ENCODE results near the gene AKAP8L. TPM values are rescaled to one million over a fixed set of nuclear protein-coding genes. Genes with fewer than 3 reads are reported as not detected.

AKAP8L gene
- total RNA-seq, 1 experiment from 2014 or later = 231 TPM

DNA sequence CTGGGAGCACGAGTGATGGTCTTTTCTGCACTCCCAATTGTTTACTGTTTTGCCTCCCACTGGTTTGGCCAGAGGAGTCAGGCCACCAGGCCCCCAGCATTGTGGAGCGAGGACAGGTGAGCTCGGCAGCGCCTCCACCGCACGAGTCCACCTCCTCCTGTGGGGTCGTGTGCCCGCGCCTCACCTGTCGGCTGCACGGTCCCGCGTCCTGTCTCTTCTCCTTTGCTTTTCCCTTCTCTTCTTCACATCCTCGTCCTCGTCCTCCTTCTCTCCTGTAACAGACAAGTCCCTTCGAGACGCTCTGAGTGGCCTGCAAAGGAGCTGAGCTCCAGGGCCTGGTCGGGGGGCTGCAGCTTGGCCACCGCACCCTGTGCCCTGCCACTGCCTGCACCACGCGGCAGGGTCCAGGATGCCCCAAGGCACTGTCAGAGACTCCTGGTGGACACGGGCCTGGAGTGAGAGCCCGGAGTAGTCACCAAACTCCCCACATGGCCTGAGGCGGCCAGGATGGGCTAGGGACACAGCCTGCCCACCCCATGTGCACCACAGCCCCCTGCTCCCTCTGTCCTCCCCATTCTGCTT is 50.6 kb downstream of the AKAP8L start (continued):
- no peak for TF ChIP-seq ZNF532 (CRISPR knock-in tag; IDR thresholded peaks at IDR 0.05; ENCODE audit: borderline replicate concordance)
- TF ChIP-seq, protein P1, sequence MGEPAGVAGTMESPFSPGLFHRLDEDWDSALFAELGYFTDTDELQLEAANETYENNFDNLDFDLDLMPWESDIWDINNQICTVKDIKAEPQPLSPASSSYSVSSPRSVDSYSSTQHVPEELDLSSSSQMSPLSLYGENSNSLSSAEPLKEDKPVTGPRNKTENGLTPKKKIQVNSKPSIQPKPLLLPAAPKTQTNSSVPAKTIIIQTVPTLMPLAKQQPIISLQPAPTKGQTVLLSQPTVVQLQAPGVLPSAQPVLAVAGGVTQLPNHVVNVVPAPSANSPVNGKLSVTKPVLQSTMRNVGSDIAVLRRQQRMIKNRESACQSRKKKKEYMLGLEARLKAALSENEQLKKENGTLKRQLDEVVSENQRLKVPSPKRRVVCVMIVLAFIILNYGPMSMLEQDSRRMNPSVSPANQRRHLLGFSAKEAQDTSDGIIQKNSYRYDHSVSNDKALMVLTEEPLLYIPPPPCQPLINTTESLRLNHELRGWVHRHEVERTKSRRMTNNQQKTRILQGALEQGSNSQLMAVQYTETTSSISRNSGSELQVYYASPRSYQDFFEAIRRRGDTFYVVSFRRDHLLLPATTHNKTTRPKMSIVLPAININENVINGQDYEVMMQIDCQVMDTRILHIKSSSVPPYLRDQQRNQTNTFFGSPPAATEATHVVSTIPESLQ (CRISPR knock-in tag; IDR thresholded peaks at IDR 0.05) = no peak
- no peak for TF ChIP-seq IRF1 (CRISPR knock-in tag; IDR thresholded peaks at IDR 0.05)
- TF ChIP-seq, protein P2, sequence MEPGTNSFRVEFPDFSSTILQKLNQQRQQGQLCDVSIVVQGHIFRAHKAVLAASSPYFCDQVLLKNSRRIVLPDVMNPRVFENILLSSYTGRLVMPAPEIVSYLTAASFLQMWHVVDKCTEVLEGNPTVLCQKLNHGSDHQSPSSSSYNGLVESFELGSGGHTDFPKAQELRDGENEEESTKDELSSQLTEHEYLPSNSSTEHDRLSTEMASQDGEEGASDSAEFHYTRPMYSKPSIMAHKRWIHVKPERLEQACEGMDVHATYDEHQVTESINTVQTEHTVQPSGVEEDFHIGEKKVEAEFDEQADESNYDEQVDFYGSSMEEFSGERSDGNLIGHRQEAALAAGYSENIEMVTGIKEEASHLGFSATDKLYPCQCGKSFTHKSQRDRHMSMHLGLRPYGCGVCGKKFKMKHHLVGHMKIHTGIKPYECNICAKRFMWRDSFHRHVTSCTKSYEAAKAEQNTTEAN (CRISPR knock-in tag; IDR thresholded peaks at IDR 0.05) = no peak
- TF ChIP-seq JAZF1 (CRISPR knock-in tag; IDR thresholded peaks at IDR 0.05) = no peak

DNA sequence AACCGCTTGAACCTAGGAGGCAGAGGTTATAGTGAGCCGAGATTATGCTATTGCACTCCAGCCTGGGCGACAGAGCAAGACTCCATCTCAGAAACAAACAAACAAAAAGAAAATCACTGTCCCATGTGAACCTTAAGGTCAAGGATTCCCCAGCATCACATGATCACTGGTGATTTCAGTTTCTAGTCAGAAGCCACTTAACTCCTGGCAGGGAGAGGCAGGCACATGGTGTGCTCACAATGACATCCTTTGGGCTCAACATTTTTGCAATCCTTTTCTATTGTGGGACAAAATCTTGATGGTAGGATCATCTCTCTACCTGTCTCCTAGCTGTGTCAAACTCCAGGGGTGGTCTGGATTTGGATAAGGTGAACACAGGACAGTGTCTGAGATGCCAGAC is 51.3 kb downstream of the AKAP8L start:
- no peaks in the 10 kb centered on the region for H3K4me1 Mint-ChIP-seq
- no peak for DNase-seq (ENCODE audit: low spot score)
- peaks cover 3% of the 10 kb centered on the region for H3K9me3 Mint-ChIP-seq
- ChIA-PET CTCF (no interaction called here), POLR2A (no interaction called here)
- peaks cover 76% of the 10 kb centered on the region for H3K36me3 Mint-ChIP-seq
- H3K27ac Mint-ChIP-seq = no peak overlapping the region
- ATAC-seq = no peak
- no peak overlapping the region for H3K4me3 Mint-ChIP-seq
- no peaks in the 10 kb centered on the region for H3K27me3 Mint-ChIP-seq (ENCODE audit: low read depth)
- no peak for TF ChIP-seq ZNF138 (CRISPR knock-in tag; conservative IDR thresholded peaks at IDR 0.05)
- TF ChIP-seq, protein P3, sequence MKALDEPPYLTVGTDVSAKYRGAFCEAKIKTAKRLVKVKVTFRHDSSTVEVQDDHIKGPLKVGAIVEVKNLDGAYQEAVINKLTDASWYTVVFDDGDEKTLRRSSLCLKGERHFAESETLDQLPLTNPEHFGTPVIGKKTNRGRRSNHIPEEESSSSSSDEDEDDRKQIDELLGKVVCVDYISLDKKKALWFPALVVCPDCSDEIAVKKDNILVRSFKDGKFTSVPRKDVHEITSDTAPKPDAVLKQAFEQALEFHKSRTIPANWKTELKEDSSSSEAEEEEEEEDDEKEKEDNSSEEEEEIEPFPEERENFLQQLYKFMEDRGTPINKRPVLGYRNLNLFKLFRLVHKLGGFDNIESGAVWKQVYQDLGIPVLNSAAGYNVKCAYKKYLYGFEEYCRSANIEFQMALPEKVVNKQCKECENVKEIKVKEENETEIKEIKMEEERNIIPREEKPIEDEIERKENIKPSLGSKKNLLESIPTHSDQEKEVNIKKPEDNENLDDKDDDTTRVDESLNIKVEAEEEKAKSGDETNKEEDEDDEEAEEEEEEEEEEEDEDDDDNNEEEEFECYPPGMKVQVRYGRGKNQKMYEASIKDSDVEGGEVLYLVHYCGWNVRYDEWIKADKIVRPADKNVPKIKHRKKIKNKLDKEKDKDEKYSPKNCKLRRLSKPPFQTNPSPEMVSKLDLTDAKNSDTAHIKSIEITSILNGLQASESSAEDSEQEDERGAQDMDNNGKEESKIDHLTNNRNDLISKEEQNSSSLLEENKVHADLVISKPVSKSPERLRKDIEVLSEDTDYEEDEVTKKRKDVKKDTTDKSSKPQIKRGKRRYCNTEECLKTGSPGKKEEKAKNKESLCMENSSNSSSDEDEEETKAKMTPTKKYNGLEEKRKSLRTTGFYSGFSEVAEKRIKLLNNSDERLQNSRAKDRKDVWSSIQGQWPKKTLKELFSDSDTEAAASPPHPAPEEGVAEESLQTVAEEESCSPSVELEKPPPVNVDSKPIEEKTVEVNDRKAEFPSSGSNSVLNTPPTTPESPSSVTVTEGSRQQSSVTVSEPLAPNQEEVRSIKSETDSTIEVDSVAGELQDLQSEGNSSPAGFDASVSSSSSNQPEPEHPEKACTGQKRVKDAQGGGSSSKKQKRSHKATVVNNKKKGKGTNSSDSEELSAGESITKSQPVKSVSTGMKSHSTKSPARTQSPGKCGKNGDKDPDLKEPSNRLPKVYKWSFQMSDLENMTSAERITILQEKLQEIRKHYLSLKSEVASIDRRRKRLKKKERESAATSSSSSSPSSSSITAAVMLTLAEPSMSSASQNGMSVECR (CRISPR knock-in tag; IDR thresholded peaks at IDR 0.05; ENCODE audit: borderline replicate concordance) = no peak
- TF ChIP-seq ZNF423 (CRISPR knock-in tag; IDR thresholded peaks at IDR 0.05) = no peak
- TF ChIP-seq E2F1 (CRISPR knock-in tag; IDR thresholded peaks at IDR 0.05) = no peak
- TF ChIP-seq USF1 (CRISPR knock-in tag; IDR thresholded peaks at IDR 0.05) = no peak
- TF ChIP-seq ATF2 (CRISPR knock-in tag; IDR thresholded peaks at IDR 0.05; ENCODE audit: borderline replicate concordance, low read depth) = no peak
- TF ChIP-seq PRRX2 (CRISPR knock-in tag; IDR thresholded peaks at IDR 0.05) = no peak
- no peak for TF ChIP-seq NR3C1 (CRISPR knock-in tag; conservative IDR thresholded peaks at IDR 0.05; ENCODE audit: low read depth)
- TF ChIP-seq GABPB1 (CRISPR knock-in tag; IDR thresholded peaks at IDR 0.05) = no peak
- TF ChIP-seq, protein P4, sequence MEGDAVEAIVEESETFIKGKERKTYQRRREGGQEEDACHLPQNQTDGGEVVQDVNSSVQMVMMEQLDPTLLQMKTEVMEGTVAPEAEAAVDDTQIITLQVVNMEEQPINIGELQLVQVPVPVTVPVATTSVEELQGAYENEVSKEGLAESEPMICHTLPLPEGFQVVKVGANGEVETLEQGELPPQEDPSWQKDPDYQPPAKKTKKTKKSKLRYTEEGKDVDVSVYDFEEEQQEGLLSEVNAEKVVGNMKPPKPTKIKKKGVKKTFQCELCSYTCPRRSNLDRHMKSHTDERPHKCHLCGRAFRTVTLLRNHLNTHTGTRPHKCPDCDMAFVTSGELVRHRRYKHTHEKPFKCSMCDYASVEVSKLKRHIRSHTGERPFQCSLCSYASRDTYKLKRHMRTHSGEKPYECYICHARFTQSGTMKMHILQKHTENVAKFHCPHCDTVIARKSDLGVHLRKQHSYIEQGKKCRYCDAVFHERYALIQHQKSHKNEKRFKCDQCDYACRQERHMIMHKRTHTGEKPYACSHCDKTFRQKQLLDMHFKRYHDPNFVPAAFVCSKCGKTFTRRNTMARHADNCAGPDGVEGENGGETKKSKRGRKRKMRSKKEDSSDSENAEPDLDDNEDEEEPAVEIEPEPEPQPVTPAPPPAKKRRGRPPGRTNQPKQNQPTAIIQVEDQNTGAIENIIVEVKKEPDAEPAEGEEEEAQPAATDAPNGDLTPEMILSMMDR (IDR thresholded peaks at IDR 0.05) = no peak
- TF ChIP-seq, protein P5, sequence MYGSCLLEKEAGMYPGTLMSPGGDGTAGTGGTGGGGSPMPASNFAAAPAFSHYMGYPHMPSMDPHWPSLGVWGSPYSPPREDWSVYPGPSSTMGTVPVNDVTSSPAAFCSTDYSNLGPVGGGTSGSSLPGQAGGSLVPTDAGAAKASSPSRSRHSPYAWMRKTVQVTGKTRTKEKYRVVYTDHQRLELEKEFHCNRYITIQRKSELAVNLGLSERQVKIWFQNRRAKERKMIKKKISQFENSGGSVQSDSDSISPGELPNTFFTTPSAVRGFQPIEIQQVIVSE (CRISPR knock-in tag; IDR thresholded peaks at IDR 0.05; ENCODE audit: borderline replicate concordance) = no peak
